K562 (cell line): ENCODE results near the gene PLIN5. TPM values are rescaled to one million over a fixed set of nuclear protein-coding genes. Genes with fewer than 3 reads are reported as not detected.

Source experiments
- ATAC-seq: fragments of 200-7000 bp; cut with Tn5 transposase; 3 replicates; pipeline ENCODE4 v1.9.1; 2020; ENCODE audit warnings: moderate library complexity
- BruUV-seq: library from RNA; stranded (reverse); fragments of 400-500 nt; replicated peaks from 2 replicates; lab custom pipeline; 2021; lab: Mats Ljungman, UMichigan
- CTCF ChIA-PET: fragments of 300-600 bp; formaldehyde crosslinking; extraction: SDS; loops from one replicate; lab custom pipeline; 2021; ENCODE audit warnings: low intra/inter-chr PET ratio; lab: Yijun Ruan, JAX
- POLR2A ChIA-PET: fragments of 300-600, 350-650 bp; sonication (Branson Sonifier 250); formaldehyde crosslinking; extraction: SDS; loops from one replicate; lab custom pipeline; 2021; ENCODE audit warnings: antibody characterized with exemption, inconsistent platforms; lab: Yijun Ruan, JAX
- DNase-seq, 4 experiments: peaks; one replicate each; pipeline versions ENCODE4 v3.0.0 to v3.0.0-alpha.2; 2011 to 2018; ENCODE audit warnings: low spot score in 3 of 4, mixed read lengths in 3 of 4; ENCODE audit errors: extremely low read depth in 1 of 4
- FAIRE-seq: peaks from 2 replicates; lab custom pipeline; 2011; peaks lifted over from hg19 to GRCh38; lab: Jason Lieb, UNC
- H2AFZ ChIP-seq: 2 replicates; pipeline ENCODE4 v1.6.0; 2011; ENCODE audit warnings: low read depth, low read length, control low read depth, inconsistent platforms
- H3K27ac ChIP-seq: fragments of 200-600 bp; 3 replicates; pipeline ENCODE4 v1.8.0; 2011; ENCODE audit warnings: low read depth, mild to moderate bottlenecking, control low read depth, inconsistent platforms, low read length, moderate library complexity, mixed read lengths; ENCODE audit errors: extremely low read depth
- H3K27me3 ChIP-seq, 2 experiments: fragments of 300-600 bp in 1 of 2; 2 replicates in 1 of 2; 3 replicates in 1 of 2; pipeline versions ENCODE4 v1.6.0 to v1.8.0; 2011; ENCODE audit warnings: inconsistent platforms in 2 of 2, low read length in 2 of 2, mild to moderate bottlenecking in 1 of 2, mixed read lengths in 1 of 2, moderate library complexity in 1 of 2; ENCODE audit not compliant: control insufficient read depth in 2 of 2, insufficient read depth in 2 of 2
- H3K36me3 ChIP-seq: fragments of 300-600 bp; 3 replicates; pipeline ENCODE4 v1.8.0; 2011; ENCODE audit warnings: mild to moderate bottlenecking, low read length, inconsistent platforms; ENCODE audit not compliant: control insufficient read depth, insufficient read depth
- H3K4me1 ChIP-seq, 2 experiments: fragments of 200-600 bp in 1 of 2; replicated peaks in 1 of 2; 2 replicates in 1 of 2; 3 replicates in 1 of 2; pipeline versions ENCODE4 v1.5.1 to v1.8.0; 2011; ENCODE audit warnings: inconsistent platforms in 2 of 2, low read length in 2 of 2, mild to moderate bottlenecking in 1 of 2, mixed read lengths in 1 of 2, moderate library complexity in 1 of 2; ENCODE audit not compliant: control insufficient read depth in 2 of 2, insufficient read depth in 2 of 2
- H3K4me2 ChIP-seq: 2 replicates; pipeline ENCODE4 v1.6.1; 2011; ENCODE audit warnings: low read length, control low read depth, inconsistent platforms, mixed read lengths; ENCODE audit not compliant: insufficient read depth
- H3K4me3 ChIP-seq: fragments of 200-600 bp; sonication (generic), shearing (Covaris generic); 2 replicates; pipeline ENCODE4 v1.5.1; 2016; ENCODE audit warnings: control low read depth, inconsistent platforms
- H3K79me2 ChIP-seq: fragments of 200-600 bp; 3 replicates; pipeline ENCODE4 v1.8.0; 2011; ENCODE audit warnings: low read length, inconsistent platforms; ENCODE audit not compliant: control insufficient read depth, insufficient read depth
- H3K9ac ChIP-seq, 2 experiments: 2 replicates each; pipeline versions ENCODE4 v1.6.0 to v1.6.1; 2011; ENCODE audit warnings: low read depth in 2 of 2, low read length in 2 of 2, control low read depth in 1 of 2, inconsistent platforms in 1 of 2, mild to moderate bottlenecking in 1 of 2, mixed read lengths in 1 of 2; ENCODE audit not compliant: insufficient read depth in 1 of 2
- H3K9me1 ChIP-seq: one replicate; pipeline ENCODE4 v1.6.0; 2011; ENCODE audit warnings: inconsistent platforms, mild to moderate bottlenecking, low read length, moderate library complexity; ENCODE audit not compliant: control insufficient read depth, insufficient read depth
- H3K9me3 ChIP-seq: replicated peaks from 2 replicates; pipeline ENCODE4 v1.5.1; 2011; ENCODE audit warnings: low read depth, low read length, inconsistent platforms; ENCODE audit not compliant: control insufficient read depth, insufficient read depth
- H4K20me1 ChIP-seq: replicated peaks from 2 replicates; pipeline ENCODE4 v1.6.1; 2011; ENCODE audit warnings: low read length, inconsistent platforms, mixed read lengths; ENCODE audit not compliant: control insufficient read depth, insufficient read depth
- BHLHE40 ChIP-seq: IDR thresholded peaks from 2 replicates; pipeline ENCODE4 v1.6.1; 2011; ENCODE audit warnings: low read length, improper control_type of control experiment
- ETV1 ChIP-seq: fragments of 450-650 bp; conservative IDR thresholded peaks from 2 replicates; pipeline ENCODE4 v1.6.1; 2016; ENCODE audit warnings: missing genetic modification characterization, control low read depth, low read depth, missing compliant biosample characterization
- HMG20A ChIP-seq: fragments of 450-650 bp; formaldehyde crosslinking; conservative IDR thresholded peaks from 2 replicates; pipeline ENCODE4 v1.4.0; 2020; ENCODE audit warnings: mild to moderate bottlenecking, mixed read lengths
- MAZ ChIP-seq, 2 experiments: fragments of 450-650 bp in 1 of 2; sonication (generic) in 1 of 2; formaldehyde crosslinking; IDR thresholded peaks in 1 of 2; conservative IDR thresholded peaks in 1 of 2; 2 replicates each; pipeline versions ENCODE4 v1.4.0 to v1.5.0; 2020; ENCODE audit warnings: mild to moderate bottlenecking in 1 of 2, missing genetic modification reagents in 1 of 2
- NFIX ChIP-seq: fragments of 250-450 bp; sonication (Bioruptor Pico); IDR thresholded peaks from 2 replicates; pipeline ENCODE4 v1.4.0; 2020; ENCODE audit warnings: low read depth, mild to moderate bottlenecking, moderate library complexity
- OTX1 ChIP-seq: fragments of 450-650 bp; formaldehyde crosslinking; IDR thresholded peaks from 2 replicates; pipeline ENCODE4 v1.4.0; 2022; ENCODE audit warnings: mild to moderate bottlenecking
- RBFOX2 ChIP-seq: fragments of 200-400 bp; formaldehyde crosslinking; IDR thresholded peaks from 2 replicates; pipeline ENCODE4 v1.6.1; 2017; ENCODE audit warnings: low read depth, mild to moderate bottlenecking, low read length, moderate library complexity
- U2AF1 ChIP-seq: fragments of 200-400 bp; formaldehyde crosslinking; optimal IDR thresholded peaks from 2 replicates; pipeline ENCODE3; 2017; ENCODE audit warnings: mild to moderate bottlenecking, low read depth, low read length, moderate library complexity
- ZFP1 ChIP-seq: fragments of 450-650 bp; formaldehyde crosslinking; IDR thresholded peaks from 2 replicates; pipeline ENCODE4 v1.4.0; 2020; ENCODE audit warnings: mild to moderate bottlenecking, mixed read lengths
- WGBS: fragments of 100-300 bp; shearing (Covaris generic); methylation state at CpG from one replicate; pipeline ENCODE4 v1.1.6; 2016; ENCODE audit warnings: low coverage, mixed read lengths; ENCODE audit not compliant: insufficient coverage; ENCODE audit errors: missing lambda C conversion rate; 5-methylcytosine and 5-hydroxymethylcytosine counted together
- in situ Hi-C: fragments of 300-500 bp; cut with MboI; formaldehyde crosslinking; loops from 4 replicates; pipeline ENCODE4 v1.15.0; 2018; ENCODE audit warnings: inconsistent platforms, mixed read lengths
- intact Hi-C: fragments of 100-400 bp; cut with micrococcal nuclease; formaldehyde crosslinking; loops from 2 replicates; pipeline ENCODE4 v1.14.2; 2022
- polyA plus RNA-seq, 8 experiments: library from polyadenylated mRNA; depleted of rRNA in 4 of 8; stranded (reverse) in 5 of 8; unstranded in 3 of 8; fragments of >200 nt; fragmentation: Nextera tagmentation in 2 of 8; fragmentation: Illumina TruSeq in 1 of 8; extraction: Ambion mirVana in 2 of 8; extraction: Trizol in 1 of 8; gene quantifications; 2 replicates each; pipeline versions ENCODE4 v1.2.1 to v1.2.3, GENCODE V29; 2011 to 2014; ENCODE audit warnings: inconsistent platforms in 1 of 8, missing spikeins in 1 of 8
- total RNA-seq, 7 experiments: library from RNA; depleted of rRNA in 6 of 7; stranded (reverse); fragments of >200 nt in 6 of 7; fragmentation: Illumina TruSeq in 2 of 7; extraction: Trizol in 2 of 7; gene quantifications; 2 replicates each; pipeline versions ENCODE4 v1.2.1 to v1.2.3, GENCODE V29; 2011 to 2021; ENCODE audit warnings: low replicate concordance in 1 of 7
- TF ChIP-seq, protein P1 (sequence below): fragments of 450-650 bp; formaldehyde crosslinking; IDR thresholded peaks from 2 replicates; pipeline ENCODE4 v1.4.0; 2020; ENCODE audit warnings: mild to moderate bottlenecking, moderate library complexity
- TF ChIP-seq, protein P2 (sequence below), 3 experiments: IDR thresholded peaks in 2 of 3; conservative IDR thresholded peaks in 1 of 3; 2 replicates each; pipeline ENCODE4 v1.5.1; 2011 to 2012; ENCODE audit warnings: low read length in 3 of 3, mild to moderate bottlenecking in 3 of 3, control low read depth in 2 of 3, improper control_type of control experiment in 1 of 3, inconsistent platforms in 1 of 3, low read depth in 1 of 3, mixed read lengths in 1 of 3, moderate library complexity in 1 of 3; ENCODE audit not compliant: insufficient read depth in 2 of 3
- TF ChIP-seq, protein P3 (sequence below): sonication (generic); formaldehyde crosslinking; IDR thresholded peaks from 2 replicates; pipeline ENCODE4 v1.8.1; 2023; ENCODE audit warnings: mild to moderate bottlenecking, missing genetic modification reagents
- TF ChIP-seq, protein P4 (sequence below): sonication (generic); formaldehyde crosslinking; IDR thresholded peaks from 2 replicates; pipeline ENCODE4 v1.8.0; 2022; ENCODE audit warnings: missing genetic modification reagents, mild to moderate bottlenecking, moderate library complexity, borderline replicate concordance

PLIN5 gene
- total and polyA plus RNA-seq, 9 of the 15 experiments (the other 6 are each of a cell fraction or from before 2014, with no cell fraction given), result 0.04 to 1.3 (median 0.50) TPM

DNA sequence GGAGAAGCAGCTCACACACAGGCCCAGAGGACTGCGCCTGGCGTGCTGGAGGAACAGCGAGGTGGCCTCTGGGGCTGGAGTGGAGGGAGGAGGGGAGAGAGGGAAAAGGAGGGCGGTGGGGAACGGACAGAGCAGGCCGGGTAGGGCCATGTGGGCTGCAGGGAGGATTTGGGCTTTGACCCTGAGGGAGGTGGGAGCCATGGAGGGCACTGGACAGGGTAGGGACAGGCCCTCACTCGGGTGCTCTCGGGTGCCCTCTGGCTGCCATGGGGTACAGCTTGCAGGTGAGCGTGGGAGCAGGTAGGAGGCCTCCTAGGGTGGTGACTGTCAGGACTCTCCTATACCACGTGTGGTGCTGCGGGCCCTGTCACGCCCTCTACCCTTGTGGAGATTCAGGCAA lies 39.6 kb downstream of the PLIN5 start:
- Histone ChIP-seq H3K4me3 (no peak overlapping the region), H3K27me3 (no peaks in the 10 kb centered on the region), H3K27ac (no peak overlapping the region), H3K4me2 (no peak overlapping the region), H2AFZ (no peak overlapping the region), H4K20me1 (no peaks in the 10 kb centered on the region), H3K79me2 (no peaks in the 10 kb centered on the region), H3K36me3 (peaks cover 63% of the 10 kb centered on the region), H3K4me1 (peaks cover 0 to 9% of the 10 kb centered on the region in 2 experiments; a peak in 1 of 5 replicates), H3K9me1 (no peaks in the 10 kb centered on the region), H3K9me3 (peaks cover 3% of the 10 kb centered on the region; the same call in 1 of the 2 replicates), H3K9ac (peak overlapping the region in 1 of 2 experiments; percentile 58; a peak in 2 of 4 replicates)
- CTCF ChIA-PET, result no interaction called here
- ATAC-seq (peak; percentile 64), DNase-seq (no peak), FAIRE-seq (no peak)
- POLR2A ChIA-PET, result no interaction called here
- intact Hi-C loops, result no loop called here
- BruUV-seq, result no TSS peak
- 77% methylated on average over 7 of the region's 12 CpGs for WGBS
- no peak for TF ChIP-seq ZFP1 (CRISPR knock-in tag)
- TF ChIP-seq BHLHE40, result no peak
- no peak for TF ChIP-seq OTX1 (CRISPR knock-in tag)
- no peak for TF ChIP-seq ETV1 (tag)
- TF ChIP-seq RBFOX2, result 0 out of 2 replicates have a peak, but pooled peaks have one; percentile 18
- TF ChIP-seq, protein P1, sequence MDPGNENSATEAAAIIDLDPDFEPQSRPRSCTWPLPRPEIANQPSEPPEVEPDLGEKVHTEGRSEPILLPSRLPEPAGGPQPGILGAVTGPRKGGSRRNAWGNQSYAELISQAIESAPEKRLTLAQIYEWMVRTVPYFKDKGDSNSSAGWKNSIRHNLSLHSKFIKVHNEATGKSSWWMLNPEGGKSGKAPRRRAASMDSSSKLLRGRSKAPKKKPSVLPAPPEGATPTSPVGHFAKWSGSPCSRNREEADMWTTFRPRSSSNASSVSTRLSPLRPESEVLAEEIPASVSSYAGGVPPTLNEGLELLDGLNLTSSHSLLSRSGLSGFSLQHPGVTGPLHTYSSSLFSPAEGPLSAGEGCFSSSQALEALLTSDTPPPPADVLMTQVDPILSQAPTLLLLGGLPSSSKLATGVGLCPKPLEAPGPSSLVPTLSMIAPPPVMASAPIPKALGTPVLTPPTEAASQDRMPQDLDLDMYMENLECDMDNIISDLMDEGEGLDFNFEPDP (CRISPR knock-in tag), result no peak
- TF ChIP-seq HMG20A (CRISPR knock-in tag), result no peak
- TF ChIP-seq, protein P2, sequence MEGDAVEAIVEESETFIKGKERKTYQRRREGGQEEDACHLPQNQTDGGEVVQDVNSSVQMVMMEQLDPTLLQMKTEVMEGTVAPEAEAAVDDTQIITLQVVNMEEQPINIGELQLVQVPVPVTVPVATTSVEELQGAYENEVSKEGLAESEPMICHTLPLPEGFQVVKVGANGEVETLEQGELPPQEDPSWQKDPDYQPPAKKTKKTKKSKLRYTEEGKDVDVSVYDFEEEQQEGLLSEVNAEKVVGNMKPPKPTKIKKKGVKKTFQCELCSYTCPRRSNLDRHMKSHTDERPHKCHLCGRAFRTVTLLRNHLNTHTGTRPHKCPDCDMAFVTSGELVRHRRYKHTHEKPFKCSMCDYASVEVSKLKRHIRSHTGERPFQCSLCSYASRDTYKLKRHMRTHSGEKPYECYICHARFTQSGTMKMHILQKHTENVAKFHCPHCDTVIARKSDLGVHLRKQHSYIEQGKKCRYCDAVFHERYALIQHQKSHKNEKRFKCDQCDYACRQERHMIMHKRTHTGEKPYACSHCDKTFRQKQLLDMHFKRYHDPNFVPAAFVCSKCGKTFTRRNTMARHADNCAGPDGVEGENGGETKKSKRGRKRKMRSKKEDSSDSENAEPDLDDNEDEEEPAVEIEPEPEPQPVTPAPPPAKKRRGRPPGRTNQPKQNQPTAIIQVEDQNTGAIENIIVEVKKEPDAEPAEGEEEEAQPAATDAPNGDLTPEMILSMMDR (IDR thresholded peaks at IDR 0.05 in 2 of 3, conservative IDR thresholded peaks at IDR 0.05 in 1 of 3; ENCODE audit: insufficient read depth in 2 of 3, low read depth in 1 of 3, low read length in 3 of 3), result peak; percentile 16 to 21 (median 20); a peak in 1 of 6 replicates
- no peak for TF ChIP-seq U2AF1
- TF ChIP-seq, protein P3, sequence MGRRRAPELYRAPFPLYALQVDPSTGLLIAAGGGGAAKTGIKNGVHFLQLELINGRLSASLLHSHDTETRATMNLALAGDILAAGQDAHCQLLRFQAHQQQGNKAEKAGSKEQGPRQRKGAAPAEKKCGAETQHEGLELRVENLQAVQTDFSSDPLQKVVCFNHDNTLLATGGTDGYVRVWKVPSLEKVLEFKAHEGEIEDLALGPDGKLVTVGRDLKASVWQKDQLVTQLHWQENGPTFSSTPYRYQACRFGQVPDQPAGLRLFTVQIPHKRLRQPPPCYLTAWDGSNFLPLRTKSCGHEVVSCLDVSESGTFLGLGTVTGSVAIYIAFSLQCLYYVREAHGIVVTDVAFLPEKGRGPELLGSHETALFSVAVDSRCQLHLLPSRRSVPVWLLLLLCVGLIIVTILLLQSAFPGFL (CRISPR knock-in tag), result no peak
- TF ChIP-seq MAZ (CRISPR knock-in tag; conservative IDR thresholded peaks at IDR 0.05 in 1 of 2, IDR thresholded peaks at IDR 0.05 in 1 of 2), result no peak
- TF ChIP-seq NFIX (CRISPR knock-in tag), result no peak
- TF ChIP-seq, protein P4, sequence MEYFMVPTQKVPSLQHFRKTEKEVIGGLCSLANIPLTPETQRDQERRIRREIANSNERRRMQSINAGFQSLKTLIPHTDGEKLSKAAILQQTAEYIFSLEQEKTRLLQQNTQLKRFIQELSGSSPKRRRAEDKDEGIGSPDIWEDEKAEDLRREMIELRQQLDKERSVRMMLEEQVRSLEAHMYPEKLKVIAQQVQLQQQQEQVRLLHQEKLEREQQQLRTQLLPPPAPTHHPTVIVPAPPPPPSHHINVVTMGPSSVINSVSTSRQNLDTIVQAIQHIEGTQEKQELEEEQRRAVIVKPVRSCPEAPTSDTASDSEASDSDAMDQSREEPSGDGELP, result no peak
- in situ Hi-C loops, result no loop called here
